ENCODE data around the gene TGOLN2. TPM values are rescaled to one million over a fixed set of nuclear protein-coding genes. Genes with fewer than 3 reads are reported as not detected.
"Not testable (repeated sequence)": the region's sequence is repeated elsewhere in the genome, so short reads cannot be mapped to it uniquely, and the experiment has no call there.

Gene TGOLN2
- polyA plus RNA-seq, 3 donors = 25.9 to 54.4 (median 28.4) TPM

DNA sequence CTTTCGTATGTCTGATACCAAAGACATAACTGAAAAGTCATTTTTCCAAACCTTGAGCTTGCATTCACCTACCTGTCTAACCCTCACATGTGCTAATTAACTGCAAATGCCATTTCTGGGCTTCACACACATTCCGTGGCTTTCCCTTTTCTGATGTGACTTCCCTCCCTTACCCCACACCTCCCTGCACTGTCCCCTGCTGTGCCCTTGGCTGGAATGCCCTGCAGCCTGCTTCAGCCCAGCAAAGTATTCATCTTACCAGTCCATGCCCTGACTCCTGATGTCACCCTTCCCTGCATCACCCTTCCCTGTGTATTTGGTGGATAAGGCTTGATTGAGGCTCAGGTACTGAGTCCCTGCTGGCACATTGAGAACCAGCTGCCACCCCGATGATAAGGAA lies 14.4 kb upstream of the TGOLN2 start:
- H3K27ac ChIP-seq (ENCODE audit: low read depth, low read length) = no peak overlapping the region
- WGBS, 3 donors = 85 to 87% (median 86%) methylated on average over 3 of the region's 3 CpGs

DNA sequence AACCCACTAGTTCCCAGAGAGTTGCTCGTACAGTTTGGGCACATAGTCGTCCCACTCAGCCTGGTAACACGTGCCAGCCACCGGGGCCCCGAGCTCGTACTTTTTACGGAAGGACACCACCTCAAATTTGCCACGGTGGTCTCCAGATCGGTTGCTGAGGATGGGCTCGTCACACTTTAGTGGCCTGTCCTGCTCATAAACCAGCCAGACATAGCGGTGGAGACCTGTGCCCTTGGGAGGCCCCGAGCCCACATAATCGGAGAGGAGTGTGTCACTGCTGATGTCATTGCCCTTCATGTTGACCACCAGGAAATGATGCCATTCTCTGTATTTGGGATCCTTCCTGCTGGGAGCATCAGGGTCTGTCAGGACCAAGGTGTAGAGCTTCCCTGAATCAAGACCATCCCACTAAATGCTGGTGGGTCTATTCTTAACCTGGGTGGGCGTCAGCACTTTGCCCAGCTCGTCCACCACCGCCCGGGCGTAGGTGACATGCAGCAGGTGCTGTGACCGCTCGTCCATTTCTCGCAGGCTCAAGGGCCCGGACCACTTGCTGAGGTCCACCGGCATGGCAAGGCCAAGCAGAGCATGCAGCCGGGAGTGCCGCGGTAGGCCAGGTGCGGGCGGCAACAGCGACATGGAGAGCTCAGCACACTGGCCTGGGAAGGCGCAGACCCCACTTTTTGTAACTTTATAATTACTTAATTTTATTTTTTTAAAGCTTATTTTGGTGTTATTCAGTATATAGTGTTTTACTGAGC lies 13.7 kb upstream of the TGOLN2 start:
- no peak overlapping the region for H3K27ac ChIP-seq (ENCODE audit: low read depth, low read length)
- 92 to 94% (median 93%) methylated on average over 30 of the region's 30 CpGs for WGBS, 3 donors

DNA sequence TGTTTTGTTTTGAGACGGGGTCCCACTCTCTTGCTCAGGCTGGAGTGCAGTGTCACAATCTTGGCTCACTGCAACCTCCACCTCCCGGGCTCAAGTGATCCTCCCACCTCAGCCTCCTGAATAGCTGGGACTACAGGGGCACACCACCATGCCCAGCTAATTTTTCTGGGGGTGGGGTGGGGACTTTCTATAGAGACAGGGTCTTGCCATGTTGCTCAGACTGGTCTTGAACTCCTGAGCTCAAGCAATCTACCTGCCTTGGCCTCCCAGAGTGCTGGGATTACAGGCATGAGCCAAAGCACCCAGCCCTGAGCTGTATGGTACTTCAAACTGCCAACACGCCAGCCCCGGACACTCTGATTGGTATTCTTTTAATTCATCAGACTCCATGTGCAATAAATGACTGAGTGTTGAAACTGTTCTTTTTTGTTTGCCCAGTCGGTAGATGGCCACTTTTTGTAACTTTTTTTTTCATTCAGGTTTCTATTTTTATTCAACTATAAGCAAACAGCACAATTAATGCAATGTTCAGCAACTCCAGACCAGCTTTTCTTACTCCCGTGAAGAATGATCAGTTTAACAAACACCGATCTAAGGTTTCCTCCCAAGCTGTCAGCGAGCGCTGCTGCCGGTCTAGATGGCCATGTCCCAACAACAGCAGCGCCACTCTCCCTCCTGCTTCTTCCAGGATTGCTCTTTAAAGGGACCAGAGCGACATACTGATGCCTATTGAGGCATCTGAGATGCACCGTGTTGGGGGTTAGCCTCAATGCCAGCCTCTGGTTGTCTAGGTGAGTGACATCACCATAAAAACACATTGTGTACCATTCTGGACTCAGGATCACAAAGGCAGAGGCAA lies 12.5 kb upstream of the TGOLN2 start:
- H3K27ac ChIP-seq (ENCODE audit: low read depth, low read length) = no peak overlapping the region
- WGBS, 3 donors = 30 to 54% (median 52%) methylated on average over 13 of the region's 13 CpGs

DNA sequence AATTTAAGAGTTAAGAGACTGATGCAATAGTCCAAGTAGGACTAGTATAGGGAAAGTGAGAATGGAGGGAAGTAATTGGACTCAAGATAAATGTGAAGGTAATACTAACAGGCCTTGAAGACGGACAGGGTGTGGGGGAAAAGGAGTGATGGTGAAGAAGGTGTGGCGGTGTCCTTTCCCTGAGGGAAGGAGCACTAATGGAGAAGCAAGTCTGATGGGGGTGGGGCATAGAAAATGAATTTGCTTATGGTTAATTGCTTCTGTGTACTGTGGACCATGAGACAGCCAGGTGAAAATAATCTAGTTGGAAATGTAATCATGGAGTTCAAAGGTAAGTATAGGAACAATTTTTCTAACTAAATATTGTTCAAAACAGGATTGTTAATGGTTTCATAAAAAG lies 7.1 kb upstream of the TGOLN2 start:
- WGBS, 3 donors = 45 to 71% (median 50%) methylated on average over 2 of the region's 2 CpGs
- no peak overlapping the region for H3K27ac ChIP-seq (ENCODE audit: low read depth, low read length)

DNA sequence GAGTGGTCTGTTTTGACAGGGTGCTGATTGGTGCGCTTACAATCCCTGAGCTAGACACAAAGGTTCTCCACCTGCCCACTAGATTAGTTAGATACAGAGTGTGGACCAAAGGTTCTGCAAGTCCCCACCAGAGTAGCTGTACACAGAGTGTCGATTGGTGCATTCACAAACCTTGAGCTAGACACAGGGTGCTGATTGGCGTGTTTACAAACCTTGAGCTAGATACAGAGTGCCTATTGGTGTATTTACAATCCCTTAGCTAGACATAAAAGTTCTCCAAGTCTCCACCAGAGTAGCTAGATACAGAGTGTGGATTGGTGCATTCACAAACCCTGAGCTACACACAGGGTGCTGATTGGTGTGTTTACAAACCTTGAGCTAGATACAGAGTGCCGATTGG lies 6.1 kb upstream of the TGOLN2 start:
- H3K27ac ChIP-seq (ENCODE audit: low read depth, low read length) = not testable (repeated sequence)
- WGBS, 3 donors = 81 to 98% (median 96%) methylated on average over 3 to 4 of the region's 4 CpGs

DNA sequence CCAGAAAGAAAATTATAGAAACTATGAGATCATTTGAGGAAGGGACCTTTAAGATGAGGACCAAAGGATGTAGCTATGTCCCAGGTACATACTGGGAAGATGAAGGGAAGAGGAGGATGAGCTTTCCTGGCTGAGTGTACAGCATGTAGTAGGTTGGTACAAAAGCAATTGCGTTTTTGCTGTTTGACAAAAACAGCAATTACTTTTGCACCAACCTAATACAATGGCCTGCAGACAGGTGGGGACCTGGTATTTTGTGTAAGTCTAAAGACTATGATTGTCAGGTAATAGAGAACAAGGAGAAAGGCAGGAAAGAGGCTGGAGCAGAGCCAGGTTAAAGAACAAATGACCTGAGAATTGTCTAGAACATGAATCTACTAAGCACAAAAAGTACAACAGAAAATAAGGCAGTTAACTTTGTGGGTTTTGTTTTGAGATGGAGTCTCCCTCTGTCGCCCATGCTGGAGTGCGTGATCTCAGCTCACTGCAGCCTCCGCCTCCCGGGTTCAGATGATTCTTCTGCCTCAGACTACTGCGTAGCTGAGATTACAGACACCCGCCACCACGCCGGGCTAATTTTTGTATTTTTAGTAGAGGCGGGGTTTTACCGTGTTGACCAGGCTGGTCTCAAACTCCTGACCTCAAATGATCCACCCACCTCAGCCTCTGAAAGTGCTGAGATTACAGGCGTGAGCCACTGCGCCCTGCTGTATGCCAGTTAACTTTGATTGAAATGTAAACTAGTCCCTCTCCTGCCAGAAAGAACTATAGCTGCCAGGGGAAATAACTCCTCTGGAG lies 3.2 kb upstream of the TGOLN2 start:
- WGBS, 3 donors = 79 to 83% (median 80%) methylated on average over 13 of the region's 13 CpGs
- H3K27ac ChIP-seq (ENCODE audit: low read depth, low read length) = no peak overlapping the region

DNA sequence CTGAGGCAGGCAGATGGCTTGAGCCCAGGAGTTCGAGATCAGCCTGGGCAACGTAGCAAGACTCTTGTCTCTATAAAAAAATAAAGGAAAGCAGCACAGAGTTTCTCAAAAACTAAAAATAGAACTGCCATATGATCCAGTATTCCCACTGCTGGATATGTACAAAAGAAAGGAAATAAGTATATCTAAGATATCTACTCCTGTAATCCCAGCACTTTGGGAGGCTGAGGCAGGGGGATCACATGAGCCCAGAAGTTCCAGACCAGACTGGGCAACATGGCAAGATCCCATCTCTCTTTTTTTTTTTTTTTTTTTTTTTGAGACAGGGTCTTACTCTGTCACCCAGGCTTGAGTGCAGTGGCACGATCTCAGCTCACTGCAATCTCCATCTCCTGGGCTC lies 1.9 kb upstream of the TGOLN2 start:
- H3K27ac ChIP-seq (ENCODE audit: low read depth, low read length) = not testable (repeated sequence)
- 80 to 95% (median 89%) methylated on average over 3 of the region's 3 CpGs for WGBS, 3 donors

DNA sequence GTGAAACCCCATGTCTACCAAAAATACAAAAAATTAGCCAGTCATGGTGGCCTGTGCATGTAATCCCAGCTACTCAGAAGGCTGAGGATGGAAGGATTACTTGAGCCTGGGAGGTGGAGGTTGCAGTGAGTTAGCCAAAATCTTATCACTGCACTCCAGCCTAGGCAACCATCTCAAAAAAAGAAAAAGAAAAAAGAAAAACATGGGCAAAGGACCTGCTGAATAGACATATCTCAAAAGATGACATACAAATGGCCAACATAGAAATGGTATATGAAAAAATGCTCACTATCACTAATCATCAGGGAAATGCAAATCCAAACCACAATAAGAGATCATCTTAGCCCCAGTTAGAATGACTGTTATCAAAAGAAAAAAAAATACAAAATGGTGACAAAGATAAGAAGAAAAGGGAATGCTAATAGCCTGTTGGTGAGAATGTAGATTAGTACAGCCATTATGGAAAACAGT lies 1.4 kb upstream of the TGOLN2 start:
- no peak overlapping the region for H3K27ac ChIP-seq (ENCODE audit: low read depth, low read length)

DNA sequence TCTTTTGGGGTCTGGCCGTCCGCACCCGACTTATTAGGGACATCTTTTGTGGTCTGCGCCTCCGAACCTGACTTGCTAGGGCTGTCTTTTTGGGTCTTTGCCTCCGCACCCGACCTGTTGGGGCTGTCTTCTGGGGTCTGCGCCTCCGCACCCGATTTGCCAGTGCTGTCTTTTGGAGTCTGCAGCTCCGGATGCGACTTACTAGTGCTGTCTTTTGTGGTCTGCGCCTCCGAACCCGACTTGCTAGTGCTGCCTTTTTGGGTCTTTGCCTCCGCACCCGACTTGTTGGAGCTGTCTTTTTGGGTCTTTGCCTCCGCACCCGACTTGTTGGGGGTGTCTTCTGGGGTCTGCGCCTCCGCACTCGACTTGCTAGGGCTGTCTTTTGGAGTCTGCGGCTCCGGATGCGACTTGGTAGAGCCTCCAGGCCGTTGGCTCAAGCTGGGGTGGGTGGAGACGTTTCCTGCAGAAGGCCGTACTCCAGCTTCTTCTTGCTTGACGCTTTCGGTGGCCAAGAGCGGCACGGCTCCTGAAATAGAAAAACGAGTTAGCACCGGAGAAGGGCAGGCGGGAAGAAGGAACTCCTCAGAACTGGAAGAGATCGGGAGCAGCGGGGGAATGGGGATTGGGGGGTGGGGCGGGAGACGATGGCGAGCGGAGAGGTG lies 498 bp downstream of the TGOLN2 start:
- WGBS, 3 donors = 2 to 4% (median 4%) methylated on average over 41 of the region's 41 CpGs
- H3K27ac ChIP-seq (ENCODE audit: low read depth, low read length) = peak overlapping the region; percentile 23

DNA sequence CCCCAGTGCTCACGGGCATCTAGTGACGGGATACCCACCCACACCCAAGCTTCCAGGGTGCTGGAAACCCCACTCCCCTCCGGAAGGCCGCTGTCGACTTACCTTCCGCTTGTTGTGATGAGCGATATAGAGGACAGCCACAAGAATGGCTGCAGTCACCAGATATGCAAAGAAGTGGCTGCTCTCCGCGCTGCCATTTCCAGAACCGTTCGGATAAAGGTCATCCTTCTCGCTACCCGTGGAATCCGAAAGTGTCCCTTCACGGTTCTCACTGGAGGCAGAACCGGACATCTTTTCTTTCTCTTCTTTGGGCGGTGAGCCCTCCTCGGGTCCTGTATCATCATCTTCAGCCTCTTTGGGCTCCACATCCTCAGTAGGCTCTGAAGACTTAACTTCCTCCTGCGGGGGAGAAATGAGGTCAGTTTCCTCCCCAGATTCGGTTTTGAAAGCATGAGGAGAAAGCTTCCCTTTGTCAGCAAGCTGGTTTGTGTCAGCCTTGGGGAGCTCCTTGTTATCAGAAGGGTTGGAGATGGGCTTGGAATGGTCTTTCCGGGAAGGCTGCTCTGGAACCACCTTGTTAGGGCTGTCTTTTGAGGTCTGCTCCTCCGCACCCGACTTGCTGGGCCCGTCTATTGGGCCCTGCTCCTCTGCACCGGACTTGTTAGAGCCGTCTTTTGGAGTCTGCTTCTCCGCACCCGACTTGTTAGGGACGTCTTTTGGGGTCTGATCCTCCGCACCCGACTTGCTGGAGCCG lies 1.2 kb downstream of the TGOLN2 start:
- H3K27ac ChIP-seq (ENCODE audit: low read depth, low read length) = peak overlapping the region; percentile 23
- WGBS, 3 donors = 5 to 16% (median 15%) methylated on average over 32 of the region's 32 CpGs

DNA sequence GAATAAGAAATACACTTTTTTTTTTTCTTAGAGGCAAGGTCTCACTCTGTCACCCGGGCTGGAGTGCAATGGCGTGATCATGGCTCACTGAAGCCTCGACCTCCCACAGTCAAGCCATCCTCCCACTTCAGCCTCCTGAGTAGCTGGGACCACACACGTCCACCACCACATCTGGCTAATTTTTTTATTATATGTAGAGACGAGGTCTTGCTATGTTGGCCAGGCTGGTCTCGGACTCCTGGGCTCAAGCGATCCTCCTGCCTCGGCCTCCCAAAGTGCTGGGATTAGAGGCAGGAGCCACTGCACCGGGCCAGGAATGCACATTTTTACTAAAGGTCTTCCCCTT lies 2.4 kb downstream of the TGOLN2 start:
- H3K27ac ChIP-seq (ENCODE audit: low read depth, low read length) = no peak overlapping the region
- WGBS, 3 donors = 53 to 63% (median 53%) methylated on average over 9 of the region's 9 CpGs

DNA sequence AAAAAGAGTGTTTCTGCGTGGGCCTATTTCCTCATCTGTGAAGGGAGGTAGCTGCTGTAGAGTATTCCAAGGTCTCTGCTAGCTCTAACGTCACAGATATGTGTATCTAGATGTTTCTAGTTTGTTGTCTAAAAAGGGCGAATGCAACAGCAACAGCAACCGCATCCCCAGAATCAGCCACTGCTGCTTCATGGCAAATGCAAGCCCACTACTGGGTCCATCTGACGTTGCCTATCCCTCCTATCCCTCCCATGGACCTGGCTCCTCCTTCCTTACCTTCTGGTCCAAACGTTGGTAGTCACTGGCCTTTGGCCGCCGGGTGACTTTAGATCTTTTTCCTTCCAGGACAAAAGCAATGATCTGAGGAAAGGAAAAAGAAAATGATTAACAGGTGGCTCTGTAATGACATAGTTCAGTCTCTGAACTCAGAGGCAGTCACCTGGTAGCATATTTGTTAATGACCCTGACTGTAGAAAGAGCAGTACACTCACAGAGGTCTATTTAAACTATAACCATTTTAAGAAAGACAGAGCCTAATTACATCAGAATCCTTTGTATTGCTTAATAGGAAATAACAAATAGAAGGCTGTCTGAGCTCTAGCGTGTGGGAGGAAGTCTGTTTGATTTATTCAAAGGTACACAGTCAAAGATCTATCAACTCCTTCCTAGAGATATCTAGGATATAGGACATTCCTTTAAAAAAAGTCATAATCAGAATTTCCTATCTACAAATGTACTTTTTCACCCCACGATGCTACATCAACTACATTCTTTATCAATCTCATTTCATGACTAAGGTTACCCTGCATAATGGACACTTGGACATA lies 2.9 kb downstream of the TGOLN2 start:
- WGBS, 3 donors = 22 to 49% (median 45%) methylated on average over 10 of the region's 10 CpGs

DNA sequence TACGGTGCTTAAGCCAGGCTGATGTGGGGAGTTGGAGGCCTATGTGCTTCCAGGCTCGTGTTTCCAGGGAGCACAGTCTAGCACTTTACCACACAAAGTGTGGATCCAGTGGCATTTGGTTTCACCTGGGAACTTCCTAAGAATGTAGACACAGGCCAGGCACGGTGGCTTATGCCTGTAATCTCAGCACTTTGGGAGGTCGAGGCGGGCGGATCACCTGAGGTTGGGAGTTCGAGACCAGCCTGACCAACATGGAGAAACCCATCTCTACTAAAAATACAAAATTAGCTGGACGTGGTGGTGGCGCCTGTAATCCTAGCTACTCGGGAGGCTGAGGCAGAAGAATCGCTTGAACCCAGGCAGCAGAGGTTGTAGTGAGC lies 3.8 kb downstream of the TGOLN2 start:
- H3K27ac ChIP-seq (ENCODE audit: low read depth, low read length) = not testable (repeated sequence)
- WGBS, 3 donors = 87 to 88% (median 88%) methylated on average over 11 of the region's 11 CpGs

More for the DNA sequence above, 2.9 kb downstream of the TGOLN2 start:
- H3K27ac ChIP-seq (ENCODE audit: low read depth, low read length) = no peak overlapping the region

DNA sequence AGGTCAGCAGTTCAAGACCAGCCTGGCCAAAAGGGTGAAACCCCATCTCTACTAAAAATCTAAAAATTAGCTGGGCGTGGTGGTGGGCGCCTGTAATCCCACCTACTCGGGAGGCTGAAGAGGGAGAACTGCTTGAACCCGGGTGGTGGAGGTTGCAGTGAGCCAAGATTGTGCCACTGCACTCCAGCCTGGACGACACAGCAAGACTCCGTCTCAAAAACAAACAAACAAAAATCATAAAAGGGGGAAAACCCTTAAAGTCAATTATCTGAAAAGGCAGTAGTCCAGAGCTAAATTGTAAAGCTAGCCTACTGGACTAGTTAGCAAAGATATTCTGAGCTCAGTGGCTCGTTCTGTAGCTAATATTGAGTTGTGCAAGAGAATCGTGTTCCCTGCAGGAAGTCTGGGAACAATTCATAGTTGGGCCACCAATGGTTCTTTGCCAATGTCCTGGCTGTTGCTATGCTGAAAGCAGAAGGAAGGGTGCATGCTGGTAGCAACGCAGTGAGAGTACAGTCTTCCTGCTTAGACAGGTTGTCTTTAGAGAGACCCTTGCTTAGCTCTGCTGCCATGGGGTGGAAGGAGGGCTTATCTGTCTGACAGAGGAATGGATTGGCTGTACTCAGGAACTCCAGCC lies 4.3 kb downstream of the TGOLN2 start:
- no peak overlapping the region for H3K27ac ChIP-seq (ENCODE audit: low read depth, low read length)
- WGBS, 3 donors = 66 to 80% (median 67%) methylated on average over 9 of the region's 9 CpGs

DNA sequence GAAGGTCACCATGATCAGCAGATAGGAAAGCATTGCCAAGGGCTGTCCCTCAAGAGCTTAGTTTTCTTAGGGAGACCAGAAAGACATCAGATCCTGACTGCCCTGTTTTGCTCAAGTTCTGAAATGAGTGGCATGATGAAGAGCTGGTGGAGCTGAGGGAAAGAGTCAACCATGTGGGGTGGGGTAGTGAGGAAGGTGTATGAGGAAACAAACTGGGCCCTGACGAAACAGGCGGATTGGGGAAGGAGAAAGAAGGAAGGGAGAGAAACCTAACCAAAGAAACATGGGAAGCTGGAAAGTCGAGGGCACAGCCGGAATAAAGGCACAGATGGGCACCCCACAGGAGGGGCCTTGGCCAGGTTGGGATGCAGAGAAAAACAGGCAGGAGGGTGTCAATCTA lies 8.0 kb downstream of the TGOLN2 start:
- H3K27ac ChIP-seq (ENCODE audit: low read depth, low read length) = no peak overlapping the region
- 62 to 98% (median 75%) methylated on average over 4 of the region's 4 CpGs for WGBS, 3 donors

DNA sequence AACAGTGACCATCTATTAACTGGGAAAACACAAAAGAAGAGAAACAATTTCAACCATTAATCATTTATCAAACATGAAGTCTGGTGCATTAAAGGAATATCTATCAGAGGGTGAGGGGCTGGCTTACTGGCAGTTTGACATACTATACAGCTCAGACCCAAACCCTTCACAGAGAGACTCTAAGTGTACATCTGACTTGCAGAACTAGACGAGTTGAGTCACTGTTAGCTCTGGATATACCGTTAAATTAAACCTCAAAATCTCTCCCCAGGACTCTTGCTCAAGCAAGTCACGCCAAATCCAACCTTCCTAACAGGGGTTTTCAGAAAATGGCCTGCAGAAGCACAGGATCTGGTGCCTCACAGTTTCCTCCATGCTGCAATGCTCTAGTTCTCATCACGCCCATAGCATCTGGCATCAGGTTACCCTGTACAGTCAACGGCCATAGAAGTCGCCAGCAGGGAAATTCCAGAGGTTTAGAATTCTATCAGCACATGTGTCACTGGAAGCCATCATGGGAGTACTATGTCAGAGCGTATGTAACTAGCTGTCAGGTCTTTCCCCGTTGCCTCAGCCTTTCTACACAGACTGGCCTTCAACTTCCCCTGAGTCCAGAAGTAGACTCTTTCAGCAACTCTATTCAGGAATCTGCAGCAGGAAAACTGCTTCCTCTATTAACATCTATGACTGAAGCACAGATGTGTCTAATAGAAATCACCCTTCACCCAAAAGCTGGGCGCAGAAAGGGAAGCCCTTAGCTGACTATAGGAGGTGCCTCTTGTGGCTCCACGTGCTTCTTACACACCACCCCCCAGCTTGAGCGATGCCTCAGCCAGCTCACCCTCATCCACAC lies 9.3 kb downstream of the TGOLN2 start:
- no peak overlapping the region for H3K27ac ChIP-seq (ENCODE audit: low read depth, low read length)
- WGBS, 3 donors = 46 to 78% (median 48%) methylated on average over 11 of the region's 11 CpGs
